ENCODE data around the gene FSIP1. TPM values are rescaled to one million over a fixed set of nuclear protein-coding genes. Genes with fewer than 3 reads are reported as not detected.
"Not testable (repeated sequence)": the region's sequence is repeated elsewhere in the genome, so short reads cannot be mapped to it uniquely, and the experiment has no call there.

The FSIP1 gene
- total and polyA plus RNA-seq, 7 donors, result 1.1 to 12.6 (median 1.4) TPM

DNA sequence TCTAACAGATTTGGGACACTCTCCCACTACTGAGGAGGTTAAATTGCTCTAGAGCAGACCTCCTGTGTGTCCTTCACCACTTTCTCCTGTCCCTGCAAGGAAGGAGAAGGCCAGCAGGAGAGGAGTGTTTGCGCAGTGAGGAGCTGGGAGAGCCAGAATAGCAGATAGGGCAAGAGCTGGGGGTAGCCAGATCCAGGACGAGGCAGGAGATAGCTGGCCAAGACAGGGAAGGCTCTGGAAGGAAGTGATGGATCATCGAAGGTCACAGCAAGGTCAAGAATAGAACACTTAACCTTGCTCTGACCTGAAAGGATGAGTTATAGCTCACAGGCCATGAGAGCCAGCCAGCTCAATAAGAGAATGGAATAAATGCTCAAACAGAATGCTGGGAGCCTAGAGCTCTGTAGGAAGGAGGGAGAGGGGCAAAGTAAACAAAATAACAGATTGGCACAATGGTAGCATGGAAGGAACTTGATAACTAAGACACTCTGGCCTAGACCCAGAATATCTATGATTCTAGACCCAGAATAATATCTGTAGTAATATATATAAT is 37.5 kb upstream of the FSIP1 start:
- Histone ChIP-seq H3K4me1 (no peaks in the 10 kb centered on the region), H3K27ac (no peak overlapping the region), H3K27me3 (no peaks in the 10 kb centered on the region), H3K9me3 (no peaks in the 10 kb centered on the region), H3K36me3 (no peaks in the 10 kb centered on the region), H3K4me3 (no peak overlapping the region)
- DNase-seq, result no peak
- 51 to 53% methylated on average over 3 of the region's 3 CpGs for WGBS, 2 donors
- intact Hi-C loops (cut with DNase I), result no loop called here
- TF ChIP-seq POLR2AphosphoS5 (IDR thresholded peaks at IDR 0.05) (no peak), POLR2A (IDR thresholded peaks at IDR 0.05) (no peak), EP300 (IDR thresholded peaks at IDR 0.05) (no peak), CTCF (IDR thresholded peaks at IDR 0.05) (no peak)

DNA sequence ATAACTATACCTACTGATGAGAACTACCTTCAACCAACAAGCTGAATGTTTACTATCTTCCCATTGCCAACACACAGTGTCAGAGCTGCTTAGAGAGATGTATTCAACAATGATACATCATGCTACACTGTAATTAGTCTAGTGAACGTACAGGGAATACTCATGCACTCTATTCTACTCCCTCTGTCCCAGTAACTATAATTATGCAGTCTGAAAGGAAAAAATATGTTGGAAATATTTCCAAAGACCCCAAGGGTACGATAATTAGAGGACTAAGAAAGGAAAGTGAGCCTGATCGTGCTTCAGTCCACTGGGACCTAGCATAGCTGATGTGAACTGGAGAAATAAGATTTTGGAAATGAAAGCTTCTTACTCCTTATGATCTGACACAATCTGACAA is 36.9 kb upstream of the FSIP1 start:
- 87 to 88% methylated on average over 3 of the region's 3 CpGs for WGBS, 2 donors
- TF ChIP-seq POLR2AphosphoS5 (IDR thresholded peaks at IDR 0.05) (no peak), EP300 (IDR thresholded peaks at IDR 0.05) (no peak), CTCF (IDR thresholded peaks at IDR 0.05) (no peak), POLR2A (IDR thresholded peaks at IDR 0.05) (no peak)
- H3K27ac ChIP-seq, result no peak overlapping the region

DNA sequence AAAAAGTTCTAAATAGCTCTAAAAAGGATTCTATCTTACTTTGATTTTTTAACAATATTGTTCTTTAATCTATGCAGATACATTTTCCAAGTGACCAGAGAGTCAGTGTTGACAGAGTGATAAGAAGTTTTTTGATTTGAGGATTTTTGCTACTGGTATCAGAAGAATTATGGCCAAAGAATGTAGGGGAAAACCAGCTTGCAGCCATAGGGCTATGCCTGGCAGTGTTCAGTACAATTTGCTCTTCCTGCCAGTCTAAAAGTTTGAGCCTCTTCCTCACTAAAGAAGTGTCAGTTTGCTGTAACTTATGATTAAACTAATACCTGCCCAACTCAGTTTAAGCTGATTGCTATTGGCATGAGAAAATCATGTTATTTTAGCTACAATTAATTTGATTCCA is 35.3 kb upstream of the FSIP1 start:
- no peaks in the 10 kb centered on the region for H3K9me3 ChIP-seq
- no peaks in the 10 kb centered on the region for H3K36me3 ChIP-seq

More for the DNA sequence above, 36.9 kb upstream of the FSIP1 start:
- no peaks in the 10 kb centered on the region for H3K27me3 ChIP-seq
- H3K4me3 ChIP-seq, result no peak overlapping the region
- DNase-seq, result no peak
- H3K36me3 ChIP-seq, result no peaks in the 10 kb centered on the region
- intact Hi-C loops (cut with DNase I), result no loop called here
- H3K9me3 ChIP-seq, result no peaks in the 10 kb centered on the region
- no peaks in the 10 kb centered on the region for H3K4me1 ChIP-seq

GRCh38 chr15:39814489-39814888 is 31.8 kb upstream of the FSIP1 start:
- Histone ChIP-seq H3K27ac (no peak overlapping the region), H3K27me3 (no peaks in the 10 kb centered on the region), H3K4me1 (no peaks in the 10 kb centered on the region), H3K36me3 (no peaks in the 10 kb centered on the region), H3K9me3 (no peaks in the 10 kb centered on the region), H3K4me3 (no peak overlapping the region)
- 78 to 94% methylated on average over 1 of the region's 1 CpG for WGBS, 2 donors
- TF ChIP-seq EP300 (IDR thresholded peaks at IDR 0.05) (no peak), POLR2AphosphoS5 (IDR thresholded peaks at IDR 0.05) (no peak), POLR2A (IDR thresholded peaks at IDR 0.05) (no peak), CTCF (IDR thresholded peaks at IDR 0.05) (no peak)
- intact Hi-C loops (cut with DNase I), result no loop called here
- no peak for DNase-seq

More for the DNA sequence above, 35.3 kb upstream of the FSIP1 start:
- no peak for TF ChIP-seq EP300 (IDR thresholded peaks at IDR 0.05)
- no peak for TF ChIP-seq CTCF (IDR thresholded peaks at IDR 0.05)
- TF ChIP-seq POLR2AphosphoS5 (IDR thresholded peaks at IDR 0.05), result no peak
- no peak for TF ChIP-seq POLR2A (IDR thresholded peaks at IDR 0.05)
- DNase-seq, result no peak
- intact Hi-C loops (cut with DNase I), result no loop called here
- H3K27me3 ChIP-seq, result no peaks in the 10 kb centered on the region
- no peak overlapping the region for H3K27ac ChIP-seq
- no peaks in the 10 kb centered on the region for H3K4me1 ChIP-seq
- H3K4me3 ChIP-seq, result no peak overlapping the region

GRCh38 chr15:39812651-39813050 is 30.0 kb upstream of the FSIP1 start:
- 91 to 96% methylated on average over 3 of the region's 3 CpGs for WGBS, 2 donors
- H3K36me3 ChIP-seq, result not testable (repeated sequence)

More at GRCh38 chr15:39812651-39813050, 30.0 kb upstream of the FSIP1 start:
- H3K27me3 ChIP-seq; DNase-seq; H3K27ac ChIP-seq; H3K4me3 ChIP-seq; H3K9me3 ChIP-seq; H3K4me1 ChIP-seq; intact Hi-C loops (cut with DNase I): not testable (repeated sequence)

Measured in sigmoid colon (tissue), 7 donors.